Left lung (tissue), 10 donors: Measurements from ENCODE around the gene RNASE4. TPM values are rescaled to one million over a fixed set of nuclear protein-coding genes. Genes with fewer than 3 reads are reported as not detected.
"Not testable (repeated sequence)": the region's sequence is repeated elsewhere in the genome, so short reads cannot be mapped to it uniquely, and the experiment has no call there.

Experiments used
- ATAC-seq: fragments of 200-7000 bp; cut with Tn5 transposase; one replicate; pipeline ENCODE4 v1.9.1; 2020; ENCODE audit warnings: moderate library complexity
- DNase-seq, 4 donors: peaks; one replicate each; pipeline ENCODE4 v3.0.0-alpha.2; 2013 to 2020
- H3K27ac ChIP-seq, 2 donors: fragments of 200-600 bp; sonication (generic) in 1 of 2; one replicate each; pipeline versions ENCODE4 v1.5.0 to v1.8.0; 2020 to 2021
- H3K27me3 ChIP-seq, 2 donors: fragments of 200-600 bp; sonication (generic) in 1 of 2; one replicate each; pipeline versions ENCODE4 v1.5.0 to v1.8.0; 2020 to 2021
- H3K36me3 ChIP-seq, 2 donors: fragments of 200-600 bp; sonication (generic) in 1 of 2; one replicate each; pipeline versions ENCODE4 v1.5.0 to v1.8.0; 2020 to 2021
- H3K4me1 ChIP-seq, 2 donors: fragments of 200-600 bp; one replicate each; pipeline ENCODE4 v1.8.0; 2021
- H3K4me3 ChIP-seq, 2 donors: fragments of 200-600 bp; sonication (generic) in 1 of 2; one replicate each; pipeline versions ENCODE4 v1.5.0 to v1.8.0; 2020 to 2021; ENCODE audit warnings: mild to moderate bottlenecking in 1 of 2
- H3K9me3 ChIP-seq, 2 donors: fragments of 200-600 bp; sonication (generic) in 1 of 2; one replicate each; pipeline versions ENCODE4 v1.5.0 to v1.8.0; 2020 to 2021
- CTCF ChIP-seq, 2 donors: fragments of 200-600 bp; sonication (generic) in 1 of 2; IDR thresholded peaks; one replicate each; pipeline versions ENCODE4 v1.5.0 to v1.8.0; 2021; ENCODE audit warnings: antibody characterized with exemption in 2 of 2
- intact Hi-C, 2 donors: fragments of 100-400 bp; cut with DNase I; formaldehyde crosslinking; loops; one replicate each; pipeline versions ENCODE4 v1.11.2 to v1.14.2; 2022
- polyA plus RNA-seq, 6 donors: library from polyadenylated mRNA; unstranded; fragments of 120-200 nt; gene quantifications; one replicate each; pipeline ENCODE4 v1.2.1, GENCODE V29; 2013; ENCODE audit not compliant: insufficient read length in 6 of 6
- total RNA-seq, 2 donors: library from RNA; stranded (reverse); fragmentation: NEBNext Ultra II Directional; extraction: Animal tissue kit (Norgen Biotek cat#: 25700); gene quantifications; one replicate each; pipeline ENCODE4 v1.2.1, GENCODE V29; 2021
- donor health status: DM: no; HTN: yes; CAD: no.
- donor health status: DM: no; HTN: no; CAD: no.

RNASE4 gene
- total and polyA plus RNA-seq, 8 donors, result 5.1 to 18.5 (median 6.7) TPM

GRCh38 chr14:20720741-20721140, 36.4 kb downstream of the RNASE4 start:
- Histone ChIP-seq H3K27me3 (peaks cover 0 to 30% of the 10 kb centered on the region in 2 donors), H3K36me3 (no peaks in the 10 kb centered on the region), H3K27ac (no peak overlapping the region), H3K4me1 (peaks cover 0 to 22% of the 10 kb centered on the region in 2 donors), H3K9me3 (no peaks in the 10 kb centered on the region), H3K4me3 (no peak overlapping the region)
- DNase-seq (no peak), ATAC-seq (no peak)
- intact Hi-C loops, result no loop called here
- no peak for TF ChIP-seq CTCF (IDR thresholded peaks at IDR 0.05)

GRCh38 chr14:20722016-20722415, 37.7 kb downstream of the RNASE4 start:
- no peak for DNase-seq
- H3K27ac ChIP-seq, result no peak overlapping the region
- intact Hi-C loops, result no loop called here
- no peak overlapping the region for H3K4me3 ChIP-seq
- peaks cover 0 to 20% of the 10 kb centered on the region in 2 donors for H3K4me1 ChIP-seq
- no peaks in the 10 kb centered on the region for H3K36me3 ChIP-seq
- no peak for ATAC-seq
- H3K9me3 ChIP-seq, result no peaks in the 10 kb centered on the region
- no peak for TF ChIP-seq CTCF (IDR thresholded peaks at IDR 0.05)
- peaks cover 0 to 30% of the 10 kb centered on the region in 2 donors for H3K27me3 ChIP-seq

DNA sequence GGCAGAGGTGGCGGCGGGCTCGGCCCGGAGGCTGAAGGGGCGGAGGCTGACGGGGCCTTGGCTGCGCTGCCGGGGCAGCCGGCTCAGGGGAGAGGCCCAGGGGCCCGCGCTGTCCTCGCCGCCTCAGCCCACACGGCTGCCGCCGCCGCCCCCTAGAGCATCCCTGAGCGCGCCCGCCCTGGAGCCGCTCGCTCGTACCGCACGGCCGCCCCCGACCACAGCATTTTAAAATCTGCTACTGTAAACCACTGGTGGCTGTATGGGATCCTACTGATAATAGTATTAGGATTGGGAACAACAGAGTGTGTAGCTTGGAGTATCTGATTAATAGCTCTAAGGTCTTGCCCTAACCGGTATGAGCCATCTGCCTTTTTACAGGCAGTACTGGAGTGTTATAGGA, 39.1 kb downstream of the RNASE4 start:
- intact Hi-C loops, result no loop called here
- TF ChIP-seq CTCF (IDR thresholded peaks at IDR 0.05), result no peak
- Histone ChIP-seq H3K9me3 (no peaks in the 10 kb centered on the region), H3K27me3 (peaks cover 0 to 30% of the 10 kb centered on the region in 2 donors), H3K36me3 (no peaks in the 10 kb centered on the region), H3K27ac (no peak overlapping the region), H3K4me3 (no peak overlapping the region), H3K4me1 (peaks cover 0 to 17% of the 10 kb centered on the region in 2 donors)
- ATAC-seq, result no peak
- DNase-seq, result no peak

DNA sequence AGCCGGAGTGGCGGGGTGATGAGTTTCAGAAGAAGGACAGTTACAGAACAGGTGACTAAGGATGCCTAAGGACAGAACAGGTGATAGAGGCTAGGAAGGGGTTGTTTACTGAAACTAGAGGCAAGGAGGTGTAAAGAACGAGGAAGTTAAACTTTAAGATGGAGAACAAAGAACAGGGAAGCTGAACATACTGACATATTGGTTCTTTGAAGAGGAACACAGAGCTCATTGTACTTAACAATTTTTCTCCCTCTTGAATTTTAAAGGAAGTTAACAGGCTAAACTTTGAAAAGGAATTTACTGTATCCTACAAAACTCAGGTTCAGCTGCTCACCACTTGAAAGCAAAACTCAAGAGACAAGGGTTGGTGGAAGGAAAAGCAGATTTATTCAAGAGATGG, 41.8 kb downstream of the RNASE4 start:
- peaks cover 0 to 30% of the 10 kb centered on the region in 2 donors for H3K27me3 ChIP-seq
- H3K4me3 ChIP-seq, H3K9me3 ChIP-seq, H3K36me3 ChIP-seq, DNase-seq, ATAC-seq, intact Hi-C loops: not testable (repeated sequence)
- H3K27ac ChIP-seq, result peak overlapping the region in 1 of 2 donors; percentile 80
- H3K4me1 ChIP-seq, result peaks cover 0 to 17% of the 10 kb centered on the region in 2 donors

DNA sequence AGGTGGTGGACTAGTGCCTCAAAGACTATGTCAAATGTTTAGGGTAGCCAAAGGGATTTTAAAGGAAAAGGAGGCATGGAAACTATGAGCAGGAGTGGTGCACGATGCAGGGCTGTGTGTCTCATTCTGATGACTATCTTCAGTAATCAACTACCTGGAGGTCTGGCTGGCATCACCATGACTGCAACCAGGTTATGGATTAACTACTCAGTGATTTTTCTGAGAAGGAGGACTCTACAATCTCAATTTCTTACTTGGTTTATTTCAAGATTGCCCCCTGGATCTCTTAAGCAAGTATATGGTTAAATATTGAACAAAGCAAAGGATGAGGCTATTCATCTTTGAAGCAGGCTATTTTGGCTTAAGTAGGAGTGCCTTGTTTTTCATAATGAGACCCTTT, 42.2 kb downstream of the RNASE4 start:
- DNase-seq, result no peak
- H3K4me1 ChIP-seq, result peaks cover 0 to 17% of the 10 kb centered on the region in 2 donors
- no peak for ATAC-seq
- H3K27ac ChIP-seq, result peak overlapping the region in 1 of 2 donors; percentile 80
- no peak overlapping the region for H3K4me3 ChIP-seq
- H3K9me3 ChIP-seq, result no peaks in the 10 kb centered on the region
- intact Hi-C loops, result no loop called here
- peaks cover 0 to 30% of the 10 kb centered on the region in 2 donors for H3K27me3 ChIP-seq
- no peak for TF ChIP-seq CTCF (IDR thresholded peaks at IDR 0.05)
- no peaks in the 10 kb centered on the region for H3K36me3 ChIP-seq

DNA sequence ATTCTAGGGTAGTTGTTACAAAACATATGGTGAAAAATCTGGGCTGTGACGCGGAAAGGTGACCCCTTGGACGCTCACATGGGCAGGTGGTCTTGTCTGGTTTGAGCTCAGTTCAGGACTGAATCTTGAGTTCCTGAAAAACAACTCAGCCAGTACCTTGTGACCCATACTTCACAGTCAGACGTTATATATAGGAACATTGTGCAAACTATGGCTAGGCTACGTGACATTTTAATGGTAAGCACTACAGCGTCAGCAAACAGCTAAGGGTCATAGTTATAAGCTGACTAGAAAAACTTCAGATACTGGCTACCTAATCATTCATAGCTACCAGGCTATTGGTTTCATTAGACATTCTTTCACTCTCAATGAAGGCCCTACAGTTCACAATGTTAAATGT, 46.5 kb downstream of the RNASE4 start:
- intact Hi-C loops, result no loop called here
- DNase-seq, result no peak

More for the DNA sequence above, 46.5 kb downstream of the RNASE4 start:
- Histone ChIP-seq H3K9me3 (no peaks in the 10 kb centered on the region), H3K4me1 (peaks cover 0 to 19% of the 10 kb centered on the region in 2 donors), H3K27me3 (no peaks in the 10 kb centered on the region), H3K27ac (peak overlapping the region in 1 of 2 donors; percentile 11), H3K36me3 (no peaks in the 10 kb centered on the region), H3K4me3 (no peak overlapping the region)
- no peak for ATAC-seq
- no peak for TF ChIP-seq CTCF (IDR thresholded peaks at IDR 0.05)
